HepG2 (cell line): ENCODE data around the gene CNNM3. TPM values are rescaled to one million over a fixed set of nuclear protein-coding genes. Genes with fewer than 3 reads are reported as not detected.

Experiments used
- BORCS8-MEF2B ChIP-seq: sonication (generic); formaldehyde crosslinking; IDR thresholded peaks from 2 replicates; pipeline ENCODE4 v1.8.0; 2022; ENCODE audit warnings: mild to moderate bottlenecking, missing genetic modification reagents
- DMAP1 ChIP-seq: IDR thresholded peaks from 2 replicates; pipeline ENCODE4 v1.6.1; 2016
- GATAD2A ChIP-seq: IDR thresholded peaks from 2 replicates; pipeline ENCODE4 v1.6.1; 2016
- HOXA5 ChIP-seq: sonication (generic); formaldehyde crosslinking; IDR thresholded peaks from 2 replicates; pipeline ENCODE4 v1.4.0; 2020; ENCODE audit warnings: missing genetic modification reagents
- IRF2 ChIP-seq: IDR thresholded peaks from 2 replicates; pipeline ENCODE4 v1.6.1; 2018; ENCODE audit warnings: missing genetic modification reagents, missing compliant biosample characterization
- RARA ChIP-seq: IDR thresholded peaks from 2 replicates; pipeline ENCODE4 v1.6.1; 2016; ENCODE audit warnings: missing genetic modification reagents, missing compliant biosample characterization
- RARG ChIP-seq: sonication (generic); formaldehyde crosslinking; IDR thresholded peaks from 2 replicates; pipeline ENCODE4 v1.4.0; 2020; ENCODE audit warnings: low read depth, mild to moderate bottlenecking, missing genetic modification reagents
- REXO4 ChIP-seq: sonication (generic); formaldehyde crosslinking; IDR thresholded peaks from 2 replicates; pipeline ENCODE4 v1.8.0; 2022; ENCODE audit warnings: missing genetic modification reagents, mild to moderate bottlenecking, borderline replicate concordance
- ZFP36 ChIP-seq: fragments of 150-350 bp; IDR thresholded peaks from 2 replicates; pipeline ENCODE4 v1.6.1; 2018; ENCODE audit warnings: borderline replicate concordance, low read length, low read depth; ENCODE audit not compliant: partially characterized antibody
- ZFX ChIP-seq: sonication (generic); formaldehyde crosslinking; IDR thresholded peaks from 2 replicates; pipeline ENCODE4 v1.4.0; 2020; ENCODE audit warnings: mild to moderate bottlenecking, low read depth, missing genetic modification reagents, moderate library complexity
- ZFY ChIP-seq: sonication (generic); formaldehyde crosslinking; IDR thresholded peaks from 2 replicates; pipeline ENCODE4 v1.4.0; 2020; ENCODE audit warnings: missing genetic modification reagents
- ZNF589 ChIP-seq: sonication (generic); formaldehyde crosslinking; conservative IDR thresholded peaks from 2 replicates; pipeline ENCODE4 v1.8.0; 2022; ENCODE audit warnings: mild to moderate bottlenecking, moderate library complexity, missing genetic modification reagents
- ZNF605 ChIP-seq: sonication (generic); formaldehyde crosslinking; IDR thresholded peaks from 2 replicates; pipeline ENCODE4 v1.8.0; 2022; ENCODE audit warnings: mild to moderate bottlenecking, missing genetic modification reagents
- ZNF615 ChIP-seq: sonication (generic); formaldehyde crosslinking; IDR thresholded peaks from 2 replicates; pipeline ENCODE4 v1.5.0; 2020; ENCODE audit warnings: mild to moderate bottlenecking, missing genetic modification reagents, borderline replicate concordance
- ZNF776 ChIP-seq: sonication (generic); formaldehyde crosslinking; IDR thresholded peaks from 2 replicates; pipeline ENCODE4 v1.4.0; 2020; ENCODE audit warnings: mild to moderate bottlenecking, missing genetic modification reagents
- ZNF777 ChIP-seq: sonication (generic); formaldehyde crosslinking; IDR thresholded peaks from 2 replicates; pipeline ENCODE4 v1.4.0; 2020; ENCODE audit warnings: missing genetic modification reagents
- ZNF788 ChIP-seq: sonication (generic); formaldehyde crosslinking; IDR thresholded peaks from 2 replicates; pipeline ENCODE4 v1.5.0; 2020; ENCODE audit warnings: mild to moderate bottlenecking, missing genetic modification reagents, borderline replicate concordance
- polyA plus RNA-seq, 8 experiments: library from polyadenylated mRNA; depleted of rRNA in 3 of 8; stranded (reverse) in 7 of 8; unstranded in 1 of 8; fragments of >200 nt; fragmentation: Illumina TruSeq in 4 of 8; extraction: Trizol in 4 of 8; gene quantifications; 2 replicates each; pipeline versions ENCODE4 v1.2.1 to v1.2.3, GENCODE V29; 2011 to 2016; ENCODE audit warnings: low read depth in 4 of 8, missing spikeins in 1 of 8, mixed read lengths in 1 of 8; ENCODE audit not compliant: insufficient read depth in 1 of 8
- total RNA-seq, 5 experiments: library from RNA; depleted of rRNA; stranded (reverse); fragments of >200 nt; fragmentation: Illumina TruSeq; extraction: Trizol; gene quantifications; 2 replicates each; pipeline ENCODE4 v1.2.3, GENCODE V29; 2016; ENCODE audit warnings: low read depth in 1 of 5
- TF ChIP-seq, protein P1 (sequence below): sonication (generic); formaldehyde crosslinking; IDR thresholded peaks from 2 replicates; pipeline ENCODE4 v1.4.0; 2020; ENCODE audit warnings: missing genetic modification reagents; ENCODE audit errors: not compliant biosample characterization
- TF ChIP-seq, protein P2 (sequence below): IDR thresholded peaks from 2 replicates; pipeline ENCODE4 v1.6.1; 2016; ENCODE audit warnings: missing genetic modification reagents, missing compliant biosample characterization
- TF ChIP-seq, protein P3 (sequence below): sonication (generic); formaldehyde crosslinking; IDR thresholded peaks from 2 replicates; pipeline ENCODE4 v1.5.1; 2020; ENCODE audit warnings: mild to moderate bottlenecking, missing genetic modification reagents, moderate library complexity
- TF ChIP-seq, protein P4 (sequence below): sonication (generic); formaldehyde crosslinking; IDR thresholded peaks from 2 replicates; pipeline ENCODE4 v1.5.0; 2020; ENCODE audit warnings: mild to moderate bottlenecking, missing genetic modification reagents
- TF ChIP-seq, protein P5 (sequence below): sonication (generic); formaldehyde crosslinking; IDR thresholded peaks from 2 replicates; pipeline ENCODE4 v1.4.0; 2020; ENCODE audit warnings: missing genetic modification reagents

CNNM3 gene
- total and polyA plus RNA-seq, 2 of the 13 experiments (the other 11 are each of a cell fraction or from before 2014, with no cell fraction given): 21.2 to 27.9 TPM

DNA sequence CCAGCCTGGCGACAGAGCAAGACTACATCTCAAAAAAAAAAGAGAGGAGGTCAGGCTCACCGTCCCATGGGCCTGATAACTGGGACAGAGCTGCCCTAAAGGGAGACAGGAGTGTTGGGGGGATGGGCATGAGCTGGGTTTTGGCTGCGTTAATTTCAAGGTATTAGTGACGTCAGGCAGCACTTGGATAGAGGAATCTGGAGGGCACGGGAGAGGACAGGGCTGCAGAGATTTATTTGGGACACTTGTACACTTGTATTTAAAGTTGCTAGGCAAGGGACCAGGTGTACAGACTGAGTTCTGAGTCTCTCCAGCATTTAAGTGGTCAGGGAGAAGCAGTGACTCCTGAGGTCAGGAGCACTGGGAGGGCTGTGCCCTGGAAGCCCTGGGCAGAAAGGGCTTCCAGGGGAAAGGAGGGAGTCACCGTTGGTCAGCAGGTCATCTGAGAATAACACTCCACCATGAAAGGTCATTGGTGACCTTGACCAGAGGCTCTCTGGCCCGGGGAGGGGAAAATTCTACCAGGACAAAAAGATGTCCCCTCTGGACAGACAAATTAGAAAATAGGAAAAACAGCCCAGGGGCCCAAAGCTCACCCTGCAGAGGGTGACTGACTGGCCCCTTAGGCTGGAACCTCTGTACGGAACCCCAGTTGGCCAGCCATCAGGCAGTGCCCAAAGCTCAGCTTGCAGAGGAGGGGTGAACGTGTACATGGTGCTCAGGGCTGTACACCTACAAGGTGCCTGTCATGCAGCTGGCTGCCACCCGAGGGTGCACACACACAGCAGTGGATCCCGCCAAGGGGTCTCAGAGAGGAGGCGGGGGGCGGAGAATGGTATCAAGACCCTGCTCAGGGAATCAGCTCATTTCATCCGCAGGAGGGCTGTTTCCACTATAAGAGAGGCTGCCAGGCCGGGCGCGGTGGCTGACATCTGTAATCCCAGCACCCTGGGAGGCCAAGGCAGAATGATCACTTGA, 23.0 kb upstream of the CNNM3 start (continued):
- TF ChIP-seq, protein P1, sequence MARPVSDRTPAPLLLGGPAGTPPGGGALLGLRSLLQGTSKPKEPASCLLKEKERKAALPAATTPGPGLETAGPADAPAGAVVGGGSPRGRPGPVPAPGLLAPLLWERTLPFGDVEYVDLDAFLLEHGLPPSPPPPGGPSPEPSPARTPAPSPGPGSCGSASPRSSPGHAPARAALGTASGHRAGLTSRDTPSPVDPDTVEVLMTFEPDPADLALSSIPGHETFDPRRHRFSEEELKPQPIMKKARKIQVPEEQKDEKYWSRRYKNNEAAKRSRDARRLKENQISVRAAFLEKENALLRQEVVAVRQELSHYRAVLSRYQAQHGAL (CRISPR knock-in tag): no peak
- TF ChIP-seq IRF2 (CRISPR knock-in tag): 0 out of 2 replicates have a peak, but pooled peaks have one; percentile 10
- 0 out of 2 replicates have a peak, but pooled peaks have one; percentile 61 for TF ChIP-seq BORCS8-MEF2B (CRISPR knock-in tag)
- no peak for TF ChIP-seq ZNF776
- TF ChIP-seq ZFP36: no peak
- TF ChIP-seq GATAD2A (CRISPR knock-in tag): 0 out of 2 replicates have a peak, but pooled peaks have one; percentile 16
- TF ChIP-seq, protein P2, sequence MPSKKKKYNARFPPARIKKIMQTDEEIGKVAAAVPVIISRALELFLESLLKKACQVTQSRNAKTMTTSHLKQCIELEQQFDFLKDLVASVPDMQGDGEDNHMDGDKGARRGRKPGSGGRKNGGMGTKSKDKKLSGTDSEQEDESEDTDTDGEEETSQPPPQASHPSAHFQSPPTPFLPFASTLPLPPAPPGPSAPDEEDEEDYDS: 0 out of 2 replicates have a peak, but pooled peaks have one; percentile 22
- no peak for TF ChIP-seq ZNF788 (CRISPR knock-in tag)
- peak; percentile 25; the same call in 1 of the 2 replicates for TF ChIP-seq ZFY (CRISPR knock-in tag)
- no peak for TF ChIP-seq ZNF777
- no peak for TF ChIP-seq RARG (CRISPR knock-in tag)
- no peak for TF ChIP-seq ZNF589 (CRISPR knock-in tag)
- no peak for TF ChIP-seq DMAP1 (CRISPR knock-in tag)
- no peak for TF ChIP-seq ZNF615 (CRISPR knock-in tag)
- TF ChIP-seq, protein P3, sequence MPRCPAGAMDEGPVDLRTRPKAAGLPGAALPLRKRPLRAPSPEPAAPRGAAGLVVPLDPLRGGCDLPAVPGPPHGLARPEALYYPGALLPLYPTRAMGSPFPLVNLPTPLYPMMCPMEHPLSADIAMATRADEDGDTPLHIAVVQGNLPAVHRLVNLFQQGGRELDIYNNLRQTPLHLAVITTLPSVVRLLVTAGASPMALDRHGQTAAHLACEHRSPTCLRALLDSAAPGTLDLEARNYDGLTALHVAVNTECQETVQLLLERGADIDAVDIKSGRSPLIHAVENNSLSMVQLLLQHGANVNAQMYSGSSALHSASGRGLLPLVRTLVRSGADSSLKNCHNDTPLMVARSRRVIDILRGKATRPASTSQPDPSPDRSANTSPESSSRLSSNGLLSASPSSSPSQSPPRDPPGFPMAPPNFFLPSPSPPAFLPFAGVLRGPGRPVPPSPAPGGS: no peak
- peak; percentile 52 for TF ChIP-seq RARA (CRISPR knock-in tag)
- TF ChIP-seq, protein P4, sequence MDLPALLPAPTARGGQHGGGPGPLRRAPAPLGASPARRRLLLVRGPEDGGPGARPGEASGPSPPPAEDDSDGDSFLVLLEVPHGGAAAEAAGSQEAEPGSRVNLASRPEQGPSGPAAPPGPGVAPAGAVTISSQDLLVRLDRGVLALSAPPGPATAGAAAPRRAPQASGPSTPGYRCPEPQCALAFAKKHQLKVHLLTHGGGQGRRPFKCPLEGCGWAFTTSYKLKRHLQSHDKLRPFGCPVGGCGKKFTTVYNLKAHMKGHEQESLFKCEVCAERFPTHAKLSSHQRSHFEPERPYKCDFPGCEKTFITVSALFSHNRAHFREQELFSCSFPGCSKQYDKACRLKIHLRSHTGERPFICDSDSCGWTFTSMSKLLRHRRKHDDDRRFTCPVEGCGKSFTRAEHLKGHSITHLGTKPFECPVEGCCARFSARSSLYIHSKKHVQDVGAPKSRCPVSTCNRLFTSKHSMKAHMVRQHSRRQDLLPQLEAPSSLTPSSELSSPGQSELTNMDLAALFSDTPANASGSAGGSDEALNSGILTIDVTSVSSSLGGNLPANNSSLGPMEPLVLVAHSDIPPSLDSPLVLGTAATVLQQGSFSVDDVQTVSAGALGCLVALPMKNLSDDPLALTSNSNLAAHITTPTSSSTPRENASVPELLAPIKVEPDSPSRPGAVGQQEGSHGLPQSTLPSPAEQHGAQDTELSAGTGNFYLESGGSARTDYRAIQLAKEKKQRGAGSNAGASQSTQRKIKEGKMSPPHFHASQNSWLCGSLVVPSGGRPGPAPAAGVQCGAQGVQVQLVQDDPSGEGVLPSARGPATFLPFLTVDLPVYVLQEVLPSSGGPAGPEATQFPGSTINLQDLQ (CRISPR knock-in tag): no peak
- no peak for TF ChIP-seq ZFX
- TF ChIP-seq HOXA5 (CRISPR knock-in tag): no peak
- no peak for TF ChIP-seq ZNF605 (CRISPR knock-in tag)
- TF ChIP-seq, protein P5, sequence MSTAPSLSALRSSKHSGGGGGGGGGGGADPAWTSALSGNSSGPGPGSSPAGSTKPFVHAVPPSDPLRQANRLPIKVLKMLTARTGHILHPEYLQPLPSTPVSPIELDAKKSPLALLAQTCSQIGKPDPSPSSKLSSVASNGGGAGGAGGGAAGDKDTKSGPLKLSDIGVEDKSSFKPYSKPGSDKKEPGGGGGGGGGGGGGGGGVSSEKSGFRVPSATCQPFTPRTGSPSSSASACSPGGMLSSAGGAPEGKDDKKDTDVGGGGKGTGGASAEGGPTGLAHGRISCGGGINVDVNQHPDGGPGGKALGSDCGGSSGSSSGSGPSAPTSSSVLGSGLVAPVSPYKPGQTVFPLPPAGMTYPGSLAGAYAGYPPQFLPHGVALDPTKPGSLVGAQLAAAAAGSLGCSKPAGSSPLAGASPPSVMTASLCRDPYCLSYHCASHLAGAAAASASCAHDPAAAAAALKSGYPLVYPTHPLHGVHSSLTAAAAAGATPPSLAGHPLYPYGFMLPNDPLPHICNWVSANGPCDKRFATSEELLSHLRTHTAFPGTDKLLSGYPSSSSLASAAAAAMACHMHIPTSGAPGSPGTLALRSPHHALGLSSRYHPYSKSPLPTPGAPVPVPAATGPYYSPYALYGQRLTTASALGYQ: no peak
- no peak for TF ChIP-seq REXO4
